HG03039 (cell line): ENCODE results near the gene INVS.
A peak's percentile ranks its signal among the peaks of the same experiment; 100 is the strongest.
"Not testable (repeated sequence)": the region's sequence is repeated elsewhere in the genome, so short reads cannot be mapped to it uniquely, and the experiment has no call there.

Experiments used
- ATAC-seq: cut with Tn5 transposase; IDR thresholded peaks from one replicate; pipeline ENCODE4 v1.9.1; 2021; ENCODE audit warnings: mild to moderate bottlenecking, moderate library complexity; ENCODE audit not compliant: unreplicated experiment

The INVS gene

DNA sequence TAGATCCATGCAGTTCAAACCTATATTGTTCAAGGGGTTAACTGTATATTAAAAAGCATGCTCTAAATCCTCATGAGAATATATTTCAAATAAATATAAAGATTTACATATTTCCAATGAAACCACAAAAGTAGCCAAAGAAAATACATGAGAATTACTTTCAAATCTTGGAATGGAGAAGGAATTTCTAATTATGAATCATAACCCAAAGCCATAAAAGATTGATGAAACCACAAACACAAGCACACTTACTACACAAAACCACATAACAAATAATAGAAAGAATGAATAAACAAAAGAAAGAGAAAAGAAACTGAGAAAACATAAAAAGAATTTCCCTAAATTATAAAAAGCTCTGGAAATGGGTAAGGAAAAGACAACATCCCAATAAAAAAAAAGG, 16.3 kb upstream of the INVS start:
- ATAC-seq: no peak

GRCh38 chr9:100083448-100084127, 15.5 kb upstream of the INVS start:
- peak; percentile 37 for ATAC-seq

- peak; percentile 40 for ATAC-seq
These were observed 15.0 kb upstream of the INVS start for GRCh38 chr9:100084128-100084453.

- peak; percentile 69 for ATAC-seq
These were observed 14.3 kb upstream of the INVS start for GRCh38 chr9:100084734-100085133.

DNA sequence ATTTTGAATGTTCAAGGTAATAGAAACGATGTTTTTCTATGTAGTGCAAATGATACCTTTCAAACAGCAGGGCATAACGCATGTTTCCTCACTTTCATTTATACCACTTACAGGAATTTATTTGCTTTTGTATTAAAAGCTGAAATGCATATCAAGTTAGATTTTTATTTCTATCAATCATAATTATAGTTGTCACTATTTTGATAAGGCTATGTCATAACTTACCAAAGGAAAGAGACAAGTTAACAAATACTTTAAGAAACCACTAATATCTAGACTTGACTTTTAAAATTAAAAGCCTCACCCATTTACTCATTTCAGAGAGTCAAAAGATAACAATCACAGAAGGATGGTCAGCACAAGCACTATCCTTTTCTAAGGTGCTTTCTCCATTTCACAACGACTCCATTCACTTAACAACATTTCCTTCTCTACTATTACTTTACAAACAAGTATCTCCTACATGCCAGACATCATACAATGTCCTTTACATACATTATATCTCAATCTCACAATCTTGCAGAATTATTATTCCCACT, 12.9 kb upstream of the INVS start:
- ATAC-seq: no peak

- no peak for ATAC-seq
These were observed 11.8 kb upstream of the INVS start for GRCh38 chr9:100087218-100087617.

DNA sequence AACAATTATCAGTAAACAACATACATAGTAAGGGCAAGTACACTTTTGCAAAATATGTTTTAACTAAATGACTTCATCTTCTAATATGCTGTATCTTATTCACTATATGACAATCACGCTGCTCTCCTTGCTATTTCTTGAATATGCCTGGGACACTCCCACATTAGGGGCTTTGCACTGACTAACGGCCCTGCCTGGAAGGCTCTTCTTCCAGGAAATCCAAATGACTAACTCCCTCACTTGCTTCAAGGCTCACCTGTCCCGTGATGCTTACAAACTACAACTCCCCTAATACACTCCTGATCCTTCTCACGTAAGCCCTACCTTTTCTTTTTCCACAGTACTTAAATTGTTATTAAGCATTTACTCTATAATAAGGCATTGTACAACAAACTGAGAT, 10.8 kb upstream of the INVS start:
- ATAC-seq: no peak

DNA sequence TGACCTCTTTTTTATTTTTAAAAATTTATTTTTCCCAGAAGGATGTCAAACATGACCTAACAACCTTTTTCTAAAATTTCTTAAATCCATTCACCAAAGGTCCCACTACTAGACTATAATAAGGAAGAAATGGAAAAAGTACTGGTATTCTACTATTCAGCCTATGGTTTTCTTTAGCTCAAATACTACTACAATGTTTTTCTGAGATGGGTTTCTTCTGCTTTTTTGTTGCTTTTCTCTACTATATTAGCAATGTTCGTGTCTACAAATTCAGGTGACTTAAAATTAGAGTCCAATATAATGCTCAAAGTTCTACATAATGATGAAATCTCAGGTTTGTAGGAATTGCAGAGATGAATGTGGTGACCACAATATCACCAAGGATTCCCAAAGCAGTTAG, 8.2 kb upstream of the INVS start:
- ATAC-seq: no peak

DNA sequence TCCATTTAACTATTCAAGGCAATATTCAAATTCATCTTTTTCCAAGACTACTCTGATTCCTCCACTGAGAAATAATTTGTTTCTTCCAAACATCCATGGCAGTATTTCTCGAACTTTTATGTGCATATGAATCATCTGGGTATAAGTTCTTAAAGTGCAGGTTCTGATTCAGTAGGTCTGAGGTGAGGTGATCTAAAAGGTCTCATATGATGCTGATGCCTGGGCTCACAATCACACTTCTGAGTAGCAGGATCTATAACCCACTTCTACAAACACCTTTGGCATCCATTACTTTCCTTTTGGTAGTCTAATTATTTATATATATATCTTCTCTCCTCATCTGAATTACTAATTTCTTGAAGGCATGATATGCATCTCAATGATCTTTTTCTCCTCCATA, 7.4 kb upstream of the INVS start:
- ATAC-seq: no peak

- no peak for ATAC-seq
These were observed 7.0 kb upstream of the INVS start for GRCh38 chr9:100092066-100092465.

DNA sequence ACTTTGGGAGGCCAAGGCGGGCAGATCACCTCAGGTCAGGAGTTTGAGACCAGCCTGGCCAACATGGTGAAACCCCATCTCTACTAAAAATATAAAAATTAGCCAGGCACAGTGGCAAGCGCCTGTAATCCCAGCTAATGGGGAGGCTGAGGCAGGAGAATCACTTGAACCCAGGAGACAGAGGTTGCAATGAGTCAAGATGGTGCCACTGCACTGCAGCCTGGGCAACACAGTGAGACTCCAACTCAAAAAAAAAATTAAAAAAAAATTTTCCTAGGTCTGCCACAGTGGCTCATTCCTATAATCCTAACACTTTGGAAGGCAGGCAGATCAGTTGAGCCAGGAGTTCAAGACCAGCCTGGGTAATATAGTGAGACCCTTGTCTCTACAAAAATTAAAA, 4.6 kb upstream of the INVS start:
- not testable (repeated sequence) for ATAC-seq

- no peak for ATAC-seq
These were observed 2.6 kb upstream of the INVS start for GRCh38 chr9:100096378-100096916.

DNA sequence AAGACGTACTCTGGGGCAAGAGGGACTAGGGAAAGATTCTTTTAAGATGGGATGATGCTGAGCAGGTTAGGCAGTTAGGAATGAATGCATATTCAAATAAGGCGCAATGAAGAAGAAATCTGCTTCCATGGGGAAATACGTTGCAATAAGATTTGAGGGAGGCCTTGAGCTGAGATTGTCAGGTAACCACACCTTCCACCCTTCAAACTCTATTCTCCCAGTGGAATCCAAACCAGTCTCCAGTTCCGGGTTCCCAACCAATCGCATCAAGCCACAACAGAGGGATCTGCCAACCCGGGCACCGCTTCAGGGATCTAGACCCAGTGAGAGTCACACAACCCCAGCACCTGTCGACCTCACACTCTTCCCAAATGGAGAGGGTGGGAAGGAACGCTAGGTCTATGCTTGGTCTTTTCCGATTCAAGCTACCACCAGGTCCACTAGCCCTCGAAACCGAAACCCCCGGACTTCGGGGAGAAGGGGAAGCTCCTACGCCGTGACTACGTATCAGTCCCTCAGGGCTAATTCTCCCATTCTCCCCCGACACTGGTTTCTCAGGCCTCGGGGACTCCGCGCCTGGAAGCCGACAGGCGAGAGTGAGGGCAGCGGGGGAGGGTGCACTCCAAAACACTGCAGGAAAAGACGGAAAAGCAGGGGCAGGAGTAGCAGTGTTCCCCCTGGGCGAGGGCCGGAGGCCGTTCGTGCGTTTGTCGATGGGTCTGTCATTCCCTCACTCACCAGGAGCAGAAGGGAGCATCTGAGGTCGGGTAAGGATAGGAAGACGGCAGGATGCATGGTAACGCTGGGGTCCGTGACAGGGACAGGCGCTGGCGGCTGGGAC, 777 bp upstream of the INVS start:
- peak; percentile 10 for ATAC-seq

GRCh38 chr9:100099722-100100042, 639 bp downstream of the INVS start:
- ATAC-seq: no peak

- ATAC-seq: no peak
These were observed 1.2 kb downstream of the INVS start for GRCh38 chr9:100100146-100100667.

DNA sequence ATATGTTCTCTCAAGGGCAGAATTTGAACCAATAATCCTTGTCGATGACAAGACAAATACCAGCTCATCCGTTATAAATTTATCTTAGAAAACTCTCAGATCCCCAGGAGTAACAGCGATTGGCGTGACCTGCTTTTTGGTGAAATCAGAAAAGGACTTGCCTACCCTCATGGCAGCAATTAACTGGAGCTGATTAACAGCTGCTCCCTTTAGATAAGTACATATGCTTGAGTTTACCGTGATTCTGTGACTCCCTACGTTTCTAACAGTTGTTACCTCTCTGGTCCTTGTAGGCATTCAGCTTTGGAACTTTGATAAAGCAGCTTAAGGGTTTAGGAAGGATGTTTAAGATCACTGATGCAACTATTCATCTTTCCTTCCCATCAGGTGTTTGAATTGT, 2.6 kb downstream of the INVS start:
- ATAC-seq: no peak

GRCh38 chr9:100104314-100104713, 5.3 kb downstream of the INVS start:
- no peak for ATAC-seq

DNA sequence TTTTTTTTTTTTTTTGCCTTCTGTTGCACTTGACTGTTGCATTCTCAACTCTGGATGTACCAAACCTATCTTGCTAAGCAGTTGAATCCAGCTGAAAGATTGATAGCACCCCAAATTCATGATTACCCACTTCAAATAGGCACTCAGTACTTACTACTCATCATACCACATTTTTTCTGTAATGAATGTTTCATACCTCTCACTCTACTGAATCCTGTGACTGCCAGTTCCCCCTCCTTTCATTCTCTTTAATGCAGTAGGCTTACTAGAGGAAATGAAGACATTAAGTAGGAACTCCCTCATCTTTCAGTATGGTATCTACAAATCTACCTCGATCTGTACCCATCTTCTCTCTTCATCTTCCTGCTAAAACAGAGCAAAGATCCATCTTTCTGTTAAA, 6.8 kb downstream of the INVS start:
- ATAC-seq: no peak

DNA sequence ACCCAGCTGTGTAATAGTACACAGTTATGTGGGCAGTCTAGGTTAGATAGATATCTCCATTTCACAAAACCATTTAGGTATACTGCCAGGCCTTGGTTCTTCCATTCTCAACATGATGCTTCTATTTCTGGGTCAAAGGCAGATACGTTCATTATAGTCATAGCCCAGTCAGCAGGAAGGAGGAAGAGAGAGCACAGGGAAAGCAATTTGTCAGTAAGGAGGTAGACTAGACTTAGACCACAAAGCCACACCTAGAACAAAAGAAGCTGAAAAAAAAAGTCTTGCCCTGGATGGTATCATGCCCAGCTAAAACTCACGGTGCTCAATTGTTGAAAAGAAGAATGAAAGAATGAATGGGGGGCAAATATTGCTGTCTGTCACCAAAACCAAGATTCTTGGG, 7.6 kb downstream of the INVS start:
- no peak for ATAC-seq

DNA sequence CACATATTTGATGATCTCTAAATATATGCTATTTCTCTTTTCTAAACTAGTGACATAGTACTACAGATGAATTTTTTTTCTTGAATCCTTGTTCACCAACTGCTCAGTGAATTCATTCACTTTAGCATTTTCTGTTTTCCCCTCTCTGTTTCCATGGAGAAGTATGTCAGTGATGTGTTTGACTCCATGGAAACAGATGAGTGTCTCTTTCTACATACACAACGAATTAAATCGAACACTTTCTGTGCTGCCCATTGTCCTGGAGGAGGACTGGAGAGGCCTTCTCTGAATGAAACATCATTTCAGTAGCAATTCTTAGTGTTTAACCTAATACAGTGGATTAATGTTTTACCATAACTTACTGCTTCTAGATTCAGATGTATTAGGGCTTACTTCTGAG, 9.5 kb downstream of the INVS start:
- ATAC-seq: no peak

DNA sequence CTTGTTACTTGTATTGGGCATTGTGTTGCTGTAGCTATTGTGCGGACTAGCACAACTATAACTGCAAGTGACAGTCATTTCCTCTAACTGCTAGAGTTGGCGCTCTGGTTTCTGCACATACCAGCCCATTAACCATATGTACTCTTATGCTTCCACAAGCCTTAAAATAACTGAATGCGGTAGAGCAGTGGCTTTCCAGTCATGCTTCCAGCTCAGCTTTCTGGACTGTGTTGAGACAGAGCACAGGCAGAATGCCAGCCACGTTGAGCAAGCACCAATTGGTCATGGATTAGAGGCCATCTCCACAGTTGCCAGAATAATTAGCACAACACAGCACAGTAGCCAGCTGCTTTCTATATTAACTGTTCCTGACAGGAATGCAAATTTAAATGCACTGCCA, 12.2 kb downstream of the INVS start:
- no peak for ATAC-seq
